Measurements from ENCODE around the gene DMD.

DNA sequence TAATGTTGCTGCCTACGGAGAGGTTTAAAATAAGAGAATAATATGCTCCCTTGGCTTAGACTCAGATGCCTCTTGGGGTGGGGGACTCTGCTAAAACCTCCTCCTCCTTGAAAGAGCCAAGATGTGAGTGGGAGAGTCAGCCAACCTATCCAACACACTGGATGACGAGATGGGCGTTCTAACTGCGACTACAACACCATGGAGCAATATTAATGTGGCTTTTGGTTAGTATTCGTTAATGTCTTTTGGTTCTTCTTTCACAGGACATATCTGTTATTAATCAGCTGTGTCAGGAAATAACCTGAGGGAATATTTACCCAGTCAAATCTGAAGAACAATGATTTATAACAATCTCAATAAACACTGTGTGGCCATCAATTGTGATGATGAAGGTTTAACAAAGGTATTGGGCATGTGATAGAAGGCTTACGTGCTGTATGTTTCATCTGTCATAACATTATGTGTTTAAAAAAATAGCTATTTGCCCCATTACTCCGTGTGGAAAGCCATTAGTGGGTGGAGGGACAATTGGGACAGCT is 1996.0 kb downstream of the DMD start:
- TF ChIP-seq, protein P1, sequence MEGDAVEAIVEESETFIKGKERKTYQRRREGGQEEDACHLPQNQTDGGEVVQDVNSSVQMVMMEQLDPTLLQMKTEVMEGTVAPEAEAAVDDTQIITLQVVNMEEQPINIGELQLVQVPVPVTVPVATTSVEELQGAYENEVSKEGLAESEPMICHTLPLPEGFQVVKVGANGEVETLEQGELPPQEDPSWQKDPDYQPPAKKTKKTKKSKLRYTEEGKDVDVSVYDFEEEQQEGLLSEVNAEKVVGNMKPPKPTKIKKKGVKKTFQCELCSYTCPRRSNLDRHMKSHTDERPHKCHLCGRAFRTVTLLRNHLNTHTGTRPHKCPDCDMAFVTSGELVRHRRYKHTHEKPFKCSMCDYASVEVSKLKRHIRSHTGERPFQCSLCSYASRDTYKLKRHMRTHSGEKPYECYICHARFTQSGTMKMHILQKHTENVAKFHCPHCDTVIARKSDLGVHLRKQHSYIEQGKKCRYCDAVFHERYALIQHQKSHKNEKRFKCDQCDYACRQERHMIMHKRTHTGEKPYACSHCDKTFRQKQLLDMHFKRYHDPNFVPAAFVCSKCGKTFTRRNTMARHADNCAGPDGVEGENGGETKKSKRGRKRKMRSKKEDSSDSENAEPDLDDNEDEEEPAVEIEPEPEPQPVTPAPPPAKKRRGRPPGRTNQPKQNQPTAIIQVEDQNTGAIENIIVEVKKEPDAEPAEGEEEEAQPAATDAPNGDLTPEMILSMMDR (IDR thresholded peaks at IDR 0.05), result no peak
- no peak for TF ChIP-seq EZH2 (IDR thresholded peaks at IDR 0.05; ENCODE audit: borderline replicate concordance, insufficient read depth, low read depth, low read length, poor library complexity, severe bottlenecking)
